ENCODE data around the gene WDFY1. TPM values are rescaled to one million over a fixed set of nuclear protein-coding genes. Genes with fewer than 3 reads are reported as not detected.

Gene WDFY1
- total RNA-seq, 1 experiment from 2014 or later = 78.5 TPM

GRCh38 chr2:223856584-223856983 is 88.6 kb downstream of the WDFY1 start:
- no peak for DNase-seq (ENCODE audit: low spot score)

GRCh38 chr2:223856021-223856420 is 89.1 kb downstream of the WDFY1 start:
- no peak for DNase-seq (ENCODE audit: low spot score)

- no peak for DNase-seq (ENCODE audit: low spot score)
These were observed 89.7 kb downstream of the WDFY1 start for GRCh38 chr2:223855426-223855825.

GRCh38 chr2:223854741-223855140 is 90.4 kb downstream of the WDFY1 start:
- DNase-seq (ENCODE audit: low spot score) = no peak

- DNase-seq (ENCODE audit: low spot score) = no peak
These were observed 91.7 kb downstream of the WDFY1 start for GRCh38 chr2:223853425-223853837.

- no peak for DNase-seq (ENCODE audit: low spot score)
These were observed 92.8 kb downstream of the WDFY1 start for GRCh38 chr2:223852281-223852795.

GRCh38 chr2:223847410-223847809 is 97.7 kb downstream of the WDFY1 start:
- DNase-seq (ENCODE audit: low spot score) = no peak

GRCh38 chr2:223846515-223846914 is 98.6 kb downstream of the WDFY1 start:
- DNase-seq (ENCODE audit: low spot score) = peak; percentile 90

- DNase-seq (ENCODE audit: low spot score) = no peak
These were observed 103.5 kb downstream of the WDFY1 start for GRCh38 chr2:223841436-223842190.

GRCh38 chr2:223837287-223838061 is 107.7 kb downstream of the WDFY1 start, which contains the start of gene AP1S3:
AP1S3 (minus strand) TSS chr2:223837582; CDS start chr2:223837450, 132 bp downstream.
- DNase-seq (ENCODE audit: low spot score) = peak; percentile 66

GRCh38 chr2:223835701-223836532 is 109.2 kb downstream of the WDFY1 start:
- no peak for DNase-seq (ENCODE audit: low spot score)

- DNase-seq (ENCODE audit: low spot score) = no peak
These were observed 110.7 kb downstream of the WDFY1 start for GRCh38 chr2:223834431-223834830.

GRCh38 chr2:223832241-223832903 is 112.8 kb downstream of the WDFY1 start:
- no peak for DNase-seq (ENCODE audit: low spot score)

- no peak for DNase-seq (ENCODE audit: low spot score)
These were observed 116.0 kb downstream of the WDFY1 start for GRCh38 chr2:223829128-223829527.

- DNase-seq (ENCODE audit: low spot score) = no peak
These were observed 116.8 kb downstream of the WDFY1 start for GRCh38 chr2:223828314-223828713.

- DNase-seq (ENCODE audit: low spot score) = no peak
These were observed 118.1 kb downstream of the WDFY1 start for GRCh38 chr2:223826995-223827394.

Other genes starting within 250 kb of the WDFY1 start
- 8.9 and 27.7 TPM in 2 replicates for gene AP1S3, start 107.8 kb downstream of the WDFY1 start, total RNA-seq (2014; rRNA removed; shearing (Covaris generic))
- gene MRPL44, start 12.1 kb upstream of the WDFY1 start, total RNA-seq (2014; rRNA removed; shearing (Covaris generic)) = 63.1 and 69.4 TPM in 2 replicates
- gene SERPINE2, start 94.0 kb upstream of the WDFY1 start, total RNA-seq (2014; rRNA removed; shearing (Covaris generic)) = 266 and 429 TPM in 2 replicates

Measured in A172 (cell line).